GM21723 (cell line): ENCODE results near the gene NAALADL2.
"Not testable (repeated sequence)": the region's sequence is repeated elsewhere in the genome, so short reads cannot be mapped to it uniquely, and the experiment has no call there.

Experiments
- ATAC-seq: cut with Tn5 transposase; IDR thresholded peaks from one replicate; pipeline ENCODE4 v1.9.1; 2021; ENCODE audit warnings: mild to moderate bottlenecking, moderate library complexity; ENCODE audit not compliant: unreplicated experiment

NAALADL2 gene

DNA sequence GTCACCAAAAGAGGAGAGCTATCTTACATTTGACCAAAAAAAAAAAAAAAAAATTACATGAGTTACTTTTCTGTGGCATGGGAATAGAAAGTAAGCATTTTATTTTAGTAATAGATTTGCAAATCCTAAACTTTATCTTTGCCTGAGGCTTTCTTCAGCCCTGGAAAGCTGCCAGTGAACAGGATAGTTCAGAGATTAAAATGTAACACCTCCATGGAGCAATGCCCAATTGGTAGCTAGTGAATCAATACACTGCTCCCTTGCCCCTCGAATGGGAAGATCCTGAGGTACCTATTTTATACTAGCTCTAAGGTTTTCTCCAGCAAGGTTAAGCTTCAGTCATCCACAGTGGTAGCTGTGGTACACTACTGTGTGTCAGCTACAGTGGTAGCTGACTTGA is 867.1 kb downstream of the NAALADL2 start:
- ATAC-seq: no peak

DNA sequence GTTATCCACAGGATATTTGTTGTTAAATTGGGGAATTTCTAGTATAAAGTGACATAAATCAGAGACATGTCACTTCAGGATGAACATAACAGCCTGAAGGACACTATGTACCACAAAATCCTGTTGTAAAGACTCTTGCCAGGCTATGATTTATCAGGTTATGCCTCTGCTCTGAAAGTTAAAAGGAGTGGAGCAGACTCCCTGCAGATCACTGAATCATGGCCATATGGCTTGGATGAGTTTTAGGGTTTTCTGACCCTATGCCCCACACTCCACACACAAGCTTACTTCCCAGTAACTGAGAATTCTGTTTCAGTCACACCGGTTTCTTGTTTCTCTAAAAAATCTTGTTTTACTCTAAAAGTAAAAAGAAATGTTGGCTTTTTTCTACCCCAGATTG is 869.4 kb downstream of the NAALADL2 start:
- ATAC-seq: no peak

DNA sequence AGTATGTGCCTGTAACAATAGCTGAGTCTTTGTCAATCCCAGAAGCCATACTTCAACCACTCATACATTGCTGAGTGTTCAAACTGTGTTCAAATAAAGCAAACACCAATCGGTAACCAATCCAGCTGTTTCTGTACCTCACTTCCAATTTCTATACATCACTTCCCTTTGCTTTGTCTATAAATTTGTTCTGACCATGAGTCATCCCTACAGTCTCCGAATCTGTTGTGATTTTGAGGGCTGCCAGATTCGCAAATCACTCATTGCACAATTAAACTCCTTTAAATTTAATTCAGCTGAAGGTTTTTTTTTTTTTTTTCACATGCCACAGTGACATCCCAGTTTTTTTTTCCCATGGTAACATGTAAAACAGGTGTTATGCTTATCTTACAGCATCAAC is 870.3 kb downstream of the NAALADL2 start:
- ATAC-seq: no peak

DNA sequence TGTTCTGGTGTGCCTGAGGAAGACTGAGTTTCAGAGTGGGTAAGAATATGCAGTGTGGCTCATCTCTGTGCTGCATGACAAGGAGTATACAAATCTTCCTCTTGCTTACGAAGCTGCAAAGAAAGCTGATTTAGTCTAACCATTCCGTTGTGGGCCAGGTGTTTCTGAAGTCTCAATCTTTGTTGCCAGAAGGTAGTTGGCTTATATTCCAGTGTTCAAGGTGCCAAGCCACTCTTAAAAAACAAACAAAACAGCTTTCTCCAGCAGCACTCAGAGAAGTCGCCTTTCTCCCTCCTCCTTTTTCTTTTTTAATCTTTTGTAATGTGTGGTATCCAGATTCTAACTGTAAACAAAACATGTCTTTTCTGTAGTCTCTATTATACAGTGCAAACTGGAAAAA is 872.4 kb downstream of the NAALADL2 start:
- no peak for ATAC-seq

DNA sequence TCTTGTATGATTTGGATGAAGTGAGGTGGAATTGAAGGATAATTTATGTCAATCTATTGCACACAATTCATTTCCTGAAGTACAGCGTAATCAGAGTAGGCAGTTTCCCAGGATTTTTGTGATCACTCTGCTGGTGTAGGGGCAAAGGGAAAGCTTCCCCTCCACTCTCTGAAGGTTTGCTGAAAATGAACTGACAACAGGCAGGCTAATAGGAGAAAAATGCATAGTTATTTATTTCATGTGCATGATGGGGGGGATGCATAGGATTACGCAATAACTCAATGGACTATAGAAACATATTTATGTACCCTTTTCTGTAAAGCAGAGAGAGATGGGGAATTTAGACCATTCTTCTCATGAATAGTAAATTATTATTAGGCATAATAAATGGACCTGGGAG is 872.9 kb downstream of the NAALADL2 start:
- no peak for ATAC-seq

DNA sequence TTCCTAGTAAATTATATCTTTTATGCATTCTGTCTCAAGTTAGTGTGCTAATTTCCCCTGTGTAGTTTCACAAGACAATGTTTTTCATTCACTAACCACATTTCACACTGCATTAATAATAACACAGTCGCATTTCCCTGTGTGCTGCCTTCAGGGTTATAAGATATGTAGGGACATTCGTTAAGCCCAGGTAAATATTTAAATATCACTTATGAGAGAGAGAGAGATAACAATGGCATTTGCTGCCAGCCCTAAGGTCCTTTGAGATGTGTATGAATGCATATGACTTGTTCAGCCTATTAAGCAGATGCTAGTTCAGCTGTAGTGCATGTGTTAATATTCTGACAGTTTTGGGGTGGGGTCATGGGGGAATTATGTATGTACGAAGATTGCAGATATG is 876.7 kb downstream of the NAALADL2 start:
- no peak for ATAC-seq

DNA sequence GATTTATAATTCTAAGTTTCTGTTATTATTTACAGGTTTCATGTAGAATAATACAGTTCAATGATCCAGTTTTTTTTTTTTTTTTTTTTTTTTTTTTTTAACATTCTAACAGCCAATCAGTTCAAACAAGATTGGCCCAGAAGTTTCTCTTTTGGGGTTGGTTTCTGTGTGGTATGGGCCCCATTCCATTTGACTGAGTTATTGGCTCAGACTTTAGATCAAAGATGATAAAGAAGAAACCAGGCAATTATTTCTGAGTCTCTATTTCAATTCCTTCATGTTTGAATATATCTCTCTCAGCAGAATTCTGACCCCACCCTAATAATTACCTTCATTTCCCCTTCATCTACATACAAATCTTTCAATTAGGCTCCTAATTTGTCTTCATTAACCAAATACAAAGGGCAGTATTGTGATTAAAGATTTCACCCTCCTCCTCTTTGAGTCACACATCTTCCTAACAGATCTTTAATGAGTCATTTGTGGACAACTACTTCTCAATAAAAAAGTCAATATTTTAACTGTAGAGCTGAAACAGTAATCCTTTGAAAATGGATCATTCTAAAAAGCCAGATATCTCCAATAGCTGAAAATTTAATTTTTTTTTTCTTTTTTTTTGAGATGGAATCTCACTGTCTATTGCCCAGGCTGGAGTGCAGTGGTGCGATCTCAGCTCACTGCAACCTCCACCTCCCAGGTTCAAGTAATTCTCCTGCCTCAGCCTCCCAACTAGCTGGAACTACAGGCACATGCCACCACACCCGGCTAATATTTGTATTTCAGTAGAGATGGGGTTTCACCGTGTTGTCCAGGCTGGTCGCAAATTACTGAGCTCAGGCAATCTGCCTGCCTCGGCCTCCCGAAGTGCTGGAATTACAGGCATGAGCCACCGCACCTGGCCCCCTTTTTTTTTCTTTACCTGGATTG is 878.8 kb downstream of the NAALADL2 start:
- no peak for ATAC-seq

DNA sequence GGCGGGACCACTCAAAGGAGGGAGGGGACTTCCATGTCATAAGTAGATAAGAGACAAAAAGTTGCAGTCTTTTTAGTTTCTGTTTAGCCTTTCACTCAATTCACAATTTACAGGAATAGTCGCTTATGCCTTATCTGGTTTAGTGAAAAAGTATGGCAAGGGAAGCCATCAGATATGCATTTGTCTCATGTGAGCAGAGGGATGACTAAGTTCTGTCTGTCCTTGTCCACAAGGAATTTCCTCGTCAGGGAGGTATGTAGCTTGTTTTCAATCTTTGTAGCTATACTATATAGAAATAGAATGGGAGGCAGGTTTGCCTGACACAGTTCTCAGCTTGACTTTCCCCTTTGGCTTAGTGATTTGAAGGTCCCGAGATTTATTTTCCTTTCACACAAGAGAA is 882.8 kb downstream of the NAALADL2 start:
- no peak for ATAC-seq

DNA sequence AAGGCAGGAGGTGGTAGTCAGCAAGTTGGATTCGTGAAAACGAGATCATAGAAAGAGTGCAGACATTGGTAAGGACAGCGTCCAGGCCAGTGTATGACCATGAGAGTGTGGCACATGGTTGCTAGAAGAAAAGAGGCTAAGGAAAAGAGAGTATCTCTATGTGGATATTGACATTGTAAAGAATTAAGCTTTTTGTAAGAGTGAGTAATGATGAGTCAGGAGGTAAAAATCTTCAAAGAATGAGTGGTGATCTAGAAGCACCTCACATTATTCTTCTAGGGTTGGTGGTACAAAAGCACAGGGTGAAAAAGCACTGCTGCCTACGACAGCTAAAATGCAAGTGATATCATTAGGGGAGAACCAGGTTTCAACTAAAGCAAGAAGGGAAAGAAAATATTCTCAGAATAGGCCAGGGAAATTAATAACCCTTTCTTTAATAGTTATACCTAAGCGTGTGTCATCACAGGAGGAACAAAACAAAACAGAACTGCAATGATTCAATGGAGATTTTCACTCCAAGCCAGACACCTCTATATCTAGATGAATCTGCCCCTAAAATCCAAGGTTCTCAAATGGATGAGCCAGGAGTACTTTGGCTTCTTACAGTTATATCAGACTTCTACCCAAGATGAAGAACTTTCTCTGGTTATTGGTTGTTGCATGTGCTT is 884.7 kb downstream of the NAALADL2 start:
- no peak for ATAC-seq

DNA sequence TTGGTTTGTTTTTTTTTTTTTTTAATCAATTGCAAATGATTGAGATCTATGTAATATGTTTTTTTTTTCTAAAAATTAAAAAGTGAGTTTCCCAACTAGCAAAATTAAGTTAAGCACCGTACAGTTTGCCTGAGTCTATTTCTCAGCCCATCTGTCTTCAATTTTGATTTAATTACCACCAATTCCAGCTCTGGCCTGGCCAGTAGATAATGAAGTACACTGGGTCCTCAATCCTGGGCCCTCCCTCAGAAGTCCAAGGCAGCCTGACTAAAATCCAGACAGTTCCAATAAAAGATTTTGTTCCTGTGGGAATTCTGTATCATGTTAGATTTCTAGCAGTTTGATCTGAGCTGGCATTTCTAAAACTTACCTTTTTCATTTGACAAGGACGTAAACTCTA is 887.2 kb downstream of the NAALADL2 start:
- no peak for ATAC-seq

DNA sequence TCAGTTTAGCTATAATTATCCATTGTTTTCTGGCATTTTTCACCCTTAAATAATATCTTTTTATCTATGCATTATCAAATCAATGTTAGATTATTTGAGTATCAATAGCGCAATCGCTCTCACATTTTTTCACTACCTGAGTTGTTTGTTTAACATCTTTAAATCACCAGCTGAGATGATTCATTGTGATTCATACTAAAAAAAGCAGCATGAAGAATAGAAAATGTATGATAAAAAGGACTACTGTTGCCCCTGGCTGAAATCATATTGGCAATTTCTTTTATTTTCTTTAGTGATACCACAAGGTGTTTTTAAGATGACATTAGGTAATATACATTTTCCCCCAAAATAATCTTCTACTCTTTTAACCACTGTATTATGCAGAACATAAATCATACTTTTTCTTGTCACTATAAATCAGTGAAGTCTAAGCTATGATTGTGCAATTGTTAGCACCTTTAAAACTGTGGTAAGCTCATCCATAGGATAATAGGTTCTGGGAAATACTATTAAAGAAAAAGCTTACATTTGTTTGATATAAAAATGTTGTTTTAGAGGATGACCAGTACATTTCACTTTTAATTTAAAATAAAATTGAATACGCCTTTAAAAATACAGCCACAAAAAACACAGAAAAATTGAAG is 889.1 kb downstream of the NAALADL2 start:
- ATAC-seq: no peak

DNA sequence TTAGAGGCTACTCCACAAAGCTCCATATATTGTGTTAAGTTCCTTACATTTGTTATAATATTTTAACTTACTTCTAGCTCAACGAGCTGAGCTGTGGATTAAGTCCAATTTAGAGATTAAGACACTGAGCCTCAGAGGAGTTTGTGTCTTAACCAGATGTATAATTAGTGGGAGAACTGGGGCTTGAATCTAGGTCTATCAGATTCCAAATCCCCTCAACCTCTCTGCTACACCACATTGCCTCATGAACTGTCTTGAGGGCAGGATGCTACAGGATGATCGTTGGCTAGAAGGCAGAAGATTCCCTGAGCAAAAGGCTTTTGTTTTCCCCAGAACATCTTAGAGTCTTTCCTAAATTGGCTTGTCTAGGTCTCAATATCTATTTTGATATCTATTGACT is 890.8 kb downstream of the NAALADL2 start:
- no peak for ATAC-seq

DNA sequence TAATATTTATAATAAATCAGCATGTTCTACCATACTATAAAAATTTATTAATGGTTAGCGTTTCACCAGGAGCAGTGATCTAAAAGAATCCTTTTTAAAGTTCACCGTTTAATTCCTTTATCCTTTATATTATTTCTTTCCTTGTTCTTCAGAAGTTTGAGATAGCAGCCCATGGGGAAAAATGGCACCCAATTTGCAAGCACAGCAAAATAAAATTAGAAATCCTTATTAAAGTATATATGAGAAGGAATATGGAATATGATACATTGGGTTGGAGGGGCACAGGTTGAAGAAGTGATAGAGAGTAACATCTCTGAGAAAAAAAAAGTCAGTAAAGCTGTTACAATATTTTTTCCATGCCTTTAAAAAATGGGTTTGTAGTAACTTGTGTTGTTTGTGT is 892.0 kb downstream of the NAALADL2 start:
- no peak for ATAC-seq

DNA sequence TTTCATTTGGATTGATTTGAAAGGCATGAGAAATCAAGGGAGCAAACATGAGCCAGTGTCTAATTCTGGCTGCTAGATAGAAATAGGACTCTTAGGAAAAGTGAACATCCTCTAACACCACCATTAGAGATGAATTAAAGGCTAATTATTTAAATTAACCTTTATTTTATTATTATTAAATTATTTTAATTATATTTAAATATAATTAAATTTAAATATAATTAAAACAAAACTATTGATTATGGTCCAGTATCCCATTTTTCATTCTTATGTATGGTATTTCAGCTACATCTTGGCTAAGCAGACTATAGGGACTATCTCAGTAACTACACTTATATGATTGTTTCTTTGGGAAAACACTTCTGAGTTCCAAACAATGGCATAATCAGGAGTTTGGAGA is 904.8 kb downstream of the NAALADL2 start:
- ATAC-seq: no peak

DNA sequence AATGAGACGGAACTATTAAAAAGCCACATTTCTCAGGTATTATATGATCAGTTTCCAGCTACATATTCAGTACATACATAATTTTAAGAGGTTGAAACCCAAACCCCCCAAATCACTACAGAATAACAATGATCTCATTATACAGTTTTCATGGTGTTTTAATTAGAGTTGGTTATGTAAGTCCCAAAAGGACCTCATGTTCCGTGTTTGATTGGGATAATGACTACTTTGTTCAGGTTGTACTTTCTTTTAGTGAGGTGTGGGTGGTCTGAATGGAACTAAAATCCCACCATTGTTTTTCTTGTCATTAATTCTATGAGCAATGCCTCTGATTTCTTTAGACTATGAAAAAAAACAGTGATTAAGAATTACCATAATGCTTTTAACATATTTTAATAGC is 905.6 kb downstream of the NAALADL2 start:
- ATAC-seq: no peak

DNA sequence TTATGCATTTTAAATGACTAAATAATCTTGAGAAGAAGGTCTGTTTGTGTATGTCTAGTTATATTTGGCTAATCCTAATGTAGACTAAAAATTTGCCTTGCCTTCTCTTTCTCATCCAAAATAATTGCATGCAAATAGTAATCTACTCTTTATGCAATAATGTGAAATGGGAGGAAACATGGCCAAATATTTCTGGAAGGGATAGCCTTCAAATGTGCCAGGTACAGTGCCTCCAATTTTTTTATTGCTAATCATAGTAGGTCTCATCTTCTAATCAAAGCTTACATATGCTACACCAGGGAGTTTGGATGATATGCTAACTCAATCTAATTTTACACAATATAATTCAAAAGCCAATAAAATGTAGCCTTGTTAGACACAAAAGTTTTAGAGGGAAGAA is 911.3 kb downstream of the NAALADL2 start:
- ATAC-seq: no peak

DNA sequence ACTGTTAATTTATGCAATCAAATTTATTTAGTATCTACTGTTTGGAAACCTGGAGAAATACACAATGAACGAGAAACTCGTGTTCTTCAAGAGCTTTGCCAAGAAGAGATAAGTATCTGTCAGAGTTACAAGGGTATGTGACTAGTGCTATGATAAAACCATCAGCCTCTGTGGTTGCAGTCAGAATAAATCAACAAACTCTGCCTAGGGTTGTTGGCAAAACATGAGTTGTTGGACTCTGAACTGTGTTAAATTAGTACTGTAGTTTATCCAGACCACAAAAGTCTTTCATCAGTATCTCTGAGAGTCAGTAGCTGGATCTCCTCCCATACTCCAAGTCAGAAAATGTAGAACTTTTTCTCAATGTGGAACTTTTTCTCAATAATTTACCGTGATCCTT is 918.4 kb downstream of the NAALADL2 start:
- no peak for ATAC-seq

DNA sequence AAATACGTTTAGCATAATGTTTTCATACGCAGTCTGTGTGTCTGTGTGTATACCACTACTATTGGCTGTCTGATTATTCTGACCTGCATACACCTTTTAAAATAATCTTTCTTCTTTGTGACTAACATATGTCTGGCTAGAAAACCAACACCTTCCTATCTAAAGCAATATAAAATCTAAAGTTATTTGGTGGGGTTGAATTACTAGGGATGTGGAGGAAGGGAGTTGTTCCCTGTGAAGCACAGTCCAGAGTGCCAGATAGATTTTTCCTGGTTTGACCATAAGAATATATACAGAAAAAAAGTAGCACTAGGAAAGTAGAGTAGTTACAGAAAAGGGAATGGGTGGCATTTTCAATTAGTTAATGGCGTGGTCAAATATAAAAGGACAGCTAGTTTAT is 918.8 kb downstream of the NAALADL2 start:
- ATAC-seq: no peak

DNA sequence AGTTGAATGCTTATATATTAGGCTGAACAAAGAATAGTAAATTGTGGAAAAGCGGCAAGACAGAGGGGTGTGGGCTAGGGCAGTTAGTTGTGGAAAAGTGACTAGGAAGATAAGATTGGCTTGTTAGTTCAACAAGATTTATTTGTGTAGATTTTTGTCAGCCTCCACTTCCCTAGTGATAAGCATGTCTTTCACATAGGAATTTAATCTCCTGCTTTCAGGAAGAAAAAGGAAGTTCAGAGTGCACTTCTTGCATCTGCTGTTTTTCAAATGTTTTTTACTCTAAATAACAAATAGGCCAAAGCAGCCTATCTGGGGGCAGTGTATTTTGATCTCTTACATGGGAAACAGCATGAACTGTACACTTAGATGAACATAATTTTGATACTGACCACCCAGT is 919.9 kb downstream of the NAALADL2 start:
- ATAC-seq: no peak

DNA sequence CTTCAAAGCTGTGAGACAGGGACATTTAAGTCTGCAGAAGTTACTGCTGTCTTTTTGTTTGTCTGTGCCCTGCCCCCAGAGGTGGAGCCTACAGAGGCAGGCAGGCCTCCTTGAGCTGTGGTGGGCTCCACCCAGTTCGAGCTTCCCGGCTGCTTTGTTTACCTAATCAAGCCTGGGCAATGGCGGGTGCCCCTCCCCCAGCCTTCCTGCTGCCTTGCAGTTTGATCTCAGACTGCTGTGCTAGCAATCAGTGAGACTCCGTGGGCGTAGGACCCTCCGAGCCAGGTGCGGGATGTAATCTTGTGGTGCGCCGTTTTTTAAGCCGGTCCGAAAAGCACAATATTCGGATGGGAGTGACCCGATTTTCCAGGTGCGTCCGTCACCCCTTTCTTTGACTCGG is 928.0 kb downstream of the NAALADL2 start:
- not testable (repeated sequence) for ATAC-seq

DNA sequence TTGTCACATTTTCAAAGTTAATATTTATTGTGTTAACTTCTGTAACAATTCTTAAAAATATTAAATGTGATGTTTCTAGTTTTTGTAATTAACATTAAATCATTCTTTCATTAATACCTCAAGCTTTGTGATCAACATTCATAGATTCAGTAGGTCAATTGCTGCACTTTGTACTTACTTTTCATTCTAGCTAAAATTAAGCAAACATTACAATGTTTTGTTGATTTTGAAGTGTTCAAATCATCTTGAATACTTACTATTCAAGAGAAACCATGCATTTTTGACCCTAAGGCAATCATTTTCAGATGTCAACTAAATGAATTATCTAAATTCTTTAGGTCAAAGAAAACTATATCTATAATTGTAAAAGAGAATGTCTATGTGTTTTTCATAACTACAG is 933.1 kb downstream of the NAALADL2 start:
- no peak for ATAC-seq

DNA sequence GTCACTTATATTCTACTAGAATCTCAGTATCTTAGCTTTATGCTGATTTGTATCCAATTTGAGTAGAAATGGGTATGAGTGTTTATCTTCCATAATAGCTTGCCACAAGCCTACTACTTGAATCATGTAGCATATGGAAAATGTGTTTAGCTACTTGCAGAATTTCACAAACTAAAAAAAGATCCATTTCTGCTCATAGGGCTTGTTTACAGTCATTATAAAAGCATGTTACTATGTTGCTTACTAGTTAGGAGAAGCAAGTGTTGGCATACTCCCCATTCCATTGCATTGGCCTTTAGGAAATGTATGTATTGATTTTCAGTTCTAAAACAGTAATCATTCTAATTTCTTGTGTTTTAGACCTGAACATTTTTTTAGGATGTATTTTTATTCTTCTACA is 939.2 kb downstream of the NAALADL2 start:
- ATAC-seq: no peak
